Caco-2 (cell line): ENCODE results near the gene WNT9A. TPM values are rescaled to one million over a fixed set of nuclear protein-coding genes. Genes with fewer than 3 reads are reported as not detected.

Source experiments
- BruUV-seq: library from RNA; stranded (reverse); fragments of 400-500 nt; replicated peaks from 2 replicates; lab custom pipeline; 2021; lab: Mats Ljungman, UMichigan
- CTCF ChIA-PET: fragments of 300-600 bp; sonication (Branson Sonifier 250); formaldehyde crosslinking; loops from one replicate; lab custom pipeline; 2022; ENCODE audit warnings: antibody characterized with exemption; lab: Charles Lee
- POLR2A ChIA-PET: fragments of 300-600 bp; sonication (Branson Sonifier 250); formaldehyde crosslinking; loops from one replicate; lab custom pipeline; 2022; ENCODE audit warnings: antibody characterized with exemption; lab: Charles Lee
- DNase-seq, 2 experiments: peaks; one replicate each; pipeline versions ENCODE4 v3.0.0 to v3.0.0-alpha.2; 2020 to 2022
- H3K27me3 ChIP-seq: replicated peaks from 2 replicates; pipeline ENCODE4 v1.6.0; 2011; ENCODE audit warnings: low read length; ENCODE audit not compliant: control insufficient read depth, insufficient read depth
- H3K36me3 ChIP-seq: 2 replicates; pipeline ENCODE4 v1.5.1; 2011; ENCODE audit warnings: low read length; ENCODE audit not compliant: control insufficient read depth, insufficient read depth
- H3K4me1 ChIP-seq: fragments of 250-450 bp; sonication (Bioruptor Pico); 2 replicates; pipeline ENCODE4 v1.5.1; 2020; ENCODE audit warnings: mild to moderate bottlenecking
- H3K4me3 ChIP-seq: 2 replicates; pipeline ENCODE4 v1.5.1; 2011; ENCODE audit warnings: low read depth, mild to moderate bottlenecking, control low read depth, low read length
- H3K9me3 ChIP-seq: fragments of 250-450 bp; sonication (Bioruptor Pico); 2 replicates; pipeline ENCODE4 v1.5.1; 2020; ENCODE audit warnings: mild to moderate bottlenecking, moderate library complexity
- H3K27ac Mint-ChIP-seq: one replicate; pipeline ENCODE4 v1.8.0; 2022; ENCODE audit warnings: mixed read lengths; ENCODE audit not compliant: unreplicated experiment
- H3K27me3 Mint-ChIP-seq: one replicate; pipeline ENCODE4 v1.8.0; 2022; ENCODE audit warnings: mixed read lengths; ENCODE audit not compliant: insufficient read depth, unreplicated experiment
- H3K36me3 Mint-ChIP-seq: one replicate; pipeline ENCODE4 v1.8.0; 2022; ENCODE audit warnings: mild to moderate bottlenecking, mixed read lengths; ENCODE audit not compliant: insufficient read depth, unreplicated experiment
- H3K4me1 Mint-ChIP-seq: one replicate; pipeline ENCODE4 v1.8.0; 2022; ENCODE audit warnings: low read depth, mixed read lengths; ENCODE audit not compliant: unreplicated experiment
- H3K4me3 Mint-ChIP-seq: one replicate; pipeline ENCODE4 v1.8.0; 2022; ENCODE audit warnings: mild to moderate bottlenecking, moderate library complexity, mixed read lengths; ENCODE audit not compliant: unreplicated experiment
- H3K9me3 Mint-ChIP-seq: one replicate; pipeline ENCODE4 v1.8.0; 2022; ENCODE audit warnings: mixed read lengths; ENCODE audit not compliant: unreplicated experiment
- intact Hi-C: fragments of 100-400 bp; cut with micrococcal nuclease; formaldehyde crosslinking; loops from one replicate; pipeline ENCODE4 v1.10.0; 2022; ENCODE audit not compliant: unreplicated experiment
- total RNA-seq: library from RNA; stranded (reverse); gene quantifications from 2 replicates; pipeline ENCODE4 v1.2.3, GENCODE V29; 2022
- TF ChIP-seq, protein P1 (sequence below), 2 experiments: fragments of 200-600 bp in 1 of 2; IDR thresholded peaks; 1 replicate in 1 of 2; 2 replicates in 1 of 2; pipeline versions ENCODE4 v1.5.1 to v1.8.0; 2011 to 2022; ENCODE audit warnings: antibody characterized with exemption in 1 of 2, control low read depth in 1 of 2, inconsistent platforms in 1 of 2, low read depth in 1 of 2, low read length in 1 of 2, mild to moderate bottlenecking in 1 of 2, moderate library complexity in 1 of 2; ENCODE audit not compliant: insufficient read depth in 1 of 2, severe bottlenecking in 1 of 2, unreplicated experiment in 1 of 2

The WNT9A gene
- total RNA-seq, 1 experiment from 2014 or later = 0.68 TPM

DNA sequence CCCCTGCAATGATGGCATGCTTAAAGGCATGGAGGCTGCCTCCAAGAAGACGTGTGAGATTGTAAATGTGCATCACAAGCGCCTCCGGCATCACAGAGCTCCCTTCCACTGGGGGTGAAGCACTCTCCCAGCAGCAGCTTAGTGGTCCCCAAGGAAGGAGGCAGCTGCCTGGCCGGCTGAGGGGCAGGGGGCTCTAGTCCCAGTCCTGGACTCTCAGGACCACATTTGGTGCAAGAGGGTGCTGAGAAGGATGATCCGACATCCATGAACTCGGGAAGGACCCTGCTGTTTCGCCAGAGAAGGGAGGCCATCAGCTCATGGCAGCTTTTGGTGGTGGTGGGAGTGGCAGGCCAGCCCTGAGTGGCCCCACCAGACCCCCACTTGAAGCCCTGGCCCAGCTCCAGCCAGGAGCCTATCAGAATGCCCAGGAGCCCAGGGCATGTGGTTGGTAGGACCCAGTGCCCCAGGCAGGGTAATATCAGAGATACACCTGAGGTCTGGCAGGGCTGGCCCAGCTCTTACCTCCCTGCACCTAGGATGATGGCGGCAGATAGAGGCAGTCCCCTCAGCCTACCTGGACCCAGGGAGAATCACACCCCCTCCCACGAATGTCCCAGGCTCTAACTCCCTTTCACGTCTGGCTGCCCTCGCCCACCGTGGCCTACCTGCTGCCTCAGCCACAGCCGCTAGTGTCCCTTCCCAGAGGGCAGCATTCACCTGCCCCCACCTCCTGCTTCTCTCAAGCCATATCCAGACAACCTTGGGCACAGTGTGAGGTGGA is 2.4 kb upstream of the WNT9A start:
- BruUV-seq = no TSS peak
- Mint-ChIP-seq H3K27me3 (peaks cover 4% of the 10 kb centered on the region), H3K4me1 (peaks cover 6% of the 10 kb centered on the region), H3K36me3 (peaks cover 5% of the 10 kb centered on the region), H3K27ac (no peak overlapping the region), H3K9me3 (no peaks in the 10 kb centered on the region), H3K4me3 (no peak overlapping the region)
- no peak overlapping the region for H3K4me3 ChIP-seq
- ChIA-PET CTCF (interaction anchor here (0.5 kb wide), 1 partner anchor 206 kb away, joined by 3 read pairs; no protein-coding TSS in a partner anchor), POLR2A (no interaction called here)
- TF ChIP-seq, protein P1, sequence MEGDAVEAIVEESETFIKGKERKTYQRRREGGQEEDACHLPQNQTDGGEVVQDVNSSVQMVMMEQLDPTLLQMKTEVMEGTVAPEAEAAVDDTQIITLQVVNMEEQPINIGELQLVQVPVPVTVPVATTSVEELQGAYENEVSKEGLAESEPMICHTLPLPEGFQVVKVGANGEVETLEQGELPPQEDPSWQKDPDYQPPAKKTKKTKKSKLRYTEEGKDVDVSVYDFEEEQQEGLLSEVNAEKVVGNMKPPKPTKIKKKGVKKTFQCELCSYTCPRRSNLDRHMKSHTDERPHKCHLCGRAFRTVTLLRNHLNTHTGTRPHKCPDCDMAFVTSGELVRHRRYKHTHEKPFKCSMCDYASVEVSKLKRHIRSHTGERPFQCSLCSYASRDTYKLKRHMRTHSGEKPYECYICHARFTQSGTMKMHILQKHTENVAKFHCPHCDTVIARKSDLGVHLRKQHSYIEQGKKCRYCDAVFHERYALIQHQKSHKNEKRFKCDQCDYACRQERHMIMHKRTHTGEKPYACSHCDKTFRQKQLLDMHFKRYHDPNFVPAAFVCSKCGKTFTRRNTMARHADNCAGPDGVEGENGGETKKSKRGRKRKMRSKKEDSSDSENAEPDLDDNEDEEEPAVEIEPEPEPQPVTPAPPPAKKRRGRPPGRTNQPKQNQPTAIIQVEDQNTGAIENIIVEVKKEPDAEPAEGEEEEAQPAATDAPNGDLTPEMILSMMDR (IDR thresholded peaks at IDR 0.05; ENCODE audit: insufficient read depth in 1 of 2, low read depth in 1 of 2, low read length in 1 of 2, severe bottlenecking in 1 of 2, unreplicated experiment in 1 of 2) = no peak
- no peaks in the 10 kb centered on the region for H3K36me3 ChIP-seq
- no peak for DNase-seq
- peaks cover 9% of the 10 kb centered on the region for H3K4me1 ChIP-seq
- no peaks in the 10 kb centered on the region; the same call in 1 of the 2 replicates for H3K9me3 ChIP-seq
- H3K27me3 ChIP-seq = no peaks in the 10 kb centered on the region
- intact Hi-C loops = no loop called here

DNA sequence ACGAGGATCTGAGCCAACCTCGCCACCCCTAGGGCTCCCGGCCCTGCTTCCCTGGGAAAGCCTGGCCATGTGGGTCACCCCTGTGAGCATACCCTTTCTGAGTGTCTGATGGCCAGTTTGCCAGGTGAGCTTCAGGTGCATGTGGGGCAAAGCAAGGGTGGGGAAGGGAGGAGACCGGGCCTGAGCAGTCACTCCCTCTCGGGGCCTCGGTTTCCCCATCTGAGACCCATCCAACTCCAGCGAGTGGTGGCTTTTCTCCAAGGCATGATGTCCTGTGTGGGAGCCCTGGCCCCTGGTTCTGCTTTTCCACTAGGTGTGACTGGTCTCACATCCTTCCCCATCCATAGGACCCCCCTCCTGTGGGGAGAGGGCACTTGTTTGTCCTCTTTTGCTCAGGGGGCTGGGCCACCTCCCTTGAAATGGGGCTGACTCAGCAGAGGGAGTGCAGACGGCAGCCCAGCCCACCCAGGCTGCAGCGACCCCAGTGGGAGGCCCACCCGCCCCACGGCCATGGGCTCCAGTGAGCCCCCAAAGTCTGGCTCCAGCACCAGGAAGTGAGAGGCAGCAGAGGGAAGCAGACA is 1.7 kb upstream of the WNT9A start:
- H3K36me3 ChIP-seq = no peaks in the 10 kb centered on the region
- intact Hi-C loops = no loop called here
- POLR2A ChIA-PET = no interaction called here
- TF ChIP-seq, protein P1 (IDR thresholded peaks at IDR 0.05; ENCODE audit: insufficient read depth in 1 of 2, low read depth in 1 of 2, low read length in 1 of 2, severe bottlenecking in 1 of 2, unreplicated experiment in 1 of 2) = no peak
- DNase-seq = no peak
- peaks cover 6% of the 10 kb centered on the region for H3K4me1 Mint-ChIP-seq
- H3K9me3 Mint-ChIP-seq = no peaks in the 10 kb centered on the region
- no peaks in the 10 kb centered on the region for H3K9me3 ChIP-seq
- H3K4me3 Mint-ChIP-seq = no peak overlapping the region
- CTCF ChIA-PET = interaction anchor here (0.5 kb wide), 1 partner anchor 206 kb away, joined by 3 read pairs; no protein-coding TSS in a partner anchor
- peaks cover 9% of the 10 kb centered on the region for H3K4me1 ChIP-seq
- peaks cover 4% of the 10 kb centered on the region for H3K27me3 Mint-ChIP-seq
- H3K36me3 Mint-ChIP-seq = peaks cover 5% of the 10 kb centered on the region
- H3K27me3 ChIP-seq = no peaks in the 10 kb centered on the region
- no peak overlapping the region for H3K4me3 ChIP-seq
- H3K27ac Mint-ChIP-seq = no peak overlapping the region
- no TSS peak for BruUV-seq

DNA sequence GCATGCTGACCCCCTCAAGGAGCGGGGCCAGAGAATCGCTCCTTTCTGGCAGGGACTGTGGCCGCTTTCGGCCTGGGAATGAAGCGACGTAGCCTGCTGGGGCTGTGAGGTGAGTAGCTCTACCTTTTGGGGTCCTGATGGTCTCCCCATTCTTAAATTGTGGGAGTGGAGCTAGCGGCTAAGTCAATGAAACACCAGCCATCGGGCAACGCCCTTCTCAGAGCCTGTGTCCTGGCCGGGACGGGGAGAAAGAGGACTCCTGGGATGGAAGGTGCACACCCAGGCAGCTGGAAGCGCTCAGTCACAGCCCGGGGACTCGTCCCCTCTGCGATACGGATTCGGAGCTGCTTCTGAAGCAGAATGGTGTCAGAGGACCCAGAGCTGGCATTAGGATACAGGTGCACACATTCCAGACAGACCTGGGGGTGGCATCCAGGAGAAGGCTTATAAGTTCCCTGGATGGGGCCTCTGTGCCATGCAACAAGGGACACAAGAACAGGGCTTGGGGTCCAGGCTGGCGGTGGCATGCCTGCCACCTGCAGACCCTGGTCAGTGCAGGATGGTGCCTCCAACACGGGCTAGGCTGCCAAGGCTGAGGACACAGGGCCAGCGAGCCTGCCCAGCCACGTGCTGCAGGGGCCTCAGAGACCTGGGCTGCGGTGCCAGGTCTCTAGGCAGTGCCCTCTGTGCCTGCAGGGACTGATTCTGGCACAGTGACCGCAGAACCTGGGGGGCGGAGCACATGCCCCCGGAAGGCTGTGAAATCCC is 945 bp upstream of the WNT9A start:
- intact Hi-C loops = no loop called here
- H3K4me3 Mint-ChIP-seq = peak overlapping the region; percentile 65
- POLR2A ChIA-PET = interaction anchor here (0.6 kb wide), 1 partner anchor 98 kb away, joined by 3 read pairs; no protein-coding TSS in a partner anchor
- no peaks in the 10 kb centered on the region for H3K9me3 ChIP-seq
- DNase-seq = peak in 1 of 2 experiments; percentile 10
- peak overlapping the region; percentile 58 for H3K4me3 ChIP-seq
- no peaks in the 10 kb centered on the region for H3K9me3 Mint-ChIP-seq
- TF ChIP-seq, protein P1 (IDR thresholded peaks at IDR 0.05; ENCODE audit: insufficient read depth in 1 of 2, low read depth in 1 of 2, low read length in 1 of 2, severe bottlenecking in 1 of 2, unreplicated experiment in 1 of 2) = no peak
- CTCF ChIA-PET = interaction anchor here (0.9 kb wide), 2 partner anchors 161 to 467 kb away, joined by 3 read pairs; no protein-coding TSS in a partner anchor
- H3K4me1 ChIP-seq = peaks cover 9% of the 10 kb centered on the region
- H3K27ac Mint-ChIP-seq = no peak overlapping the region
- peaks cover 6% of the 10 kb centered on the region for H3K4me1 Mint-ChIP-seq
- peaks cover 4% of the 10 kb centered on the region for H3K27me3 Mint-ChIP-seq
- no peaks in the 10 kb centered on the region for H3K36me3 ChIP-seq
- peaks cover 5% of the 10 kb centered on the region for H3K36me3 Mint-ChIP-seq
- BruUV-seq = no TSS peak
- no peaks in the 10 kb centered on the region for H3K27me3 ChIP-seq
